Stimulated activated naive CD8-positive, alpha-beta T cell treated with anti-CD3 and anti-CD28 coated beads, Interleukin-15, Interleukin-2, amounts not matched to agents 100 ng/mL and 50 ng/mL, for 24 hours (primary cell): Measurements from ENCODE around the gene TARDBP.

Source experiments
- H3K27ac Mint-ChIP-seq: one replicate; pipeline ENCODE4 v1.8.0; 2021; ENCODE audit warnings: mild to moderate bottlenecking, mixed read lengths
- H3K27me3 Mint-ChIP-seq: one replicate; pipeline ENCODE4 v1.8.0; 2021; ENCODE audit warnings: mixed read lengths
- H3K36me3 Mint-ChIP-seq: one replicate; pipeline ENCODE4 v1.8.0; 2021; ENCODE audit warnings: low read depth, mixed read lengths
- H3K4me1 Mint-ChIP-seq: one replicate; pipeline ENCODE4 v1.8.0; 2021; ENCODE audit warnings: low read depth, mixed read lengths
- H3K4me3 Mint-ChIP-seq: one replicate; pipeline ENCODE4 v1.8.0; 2021; ENCODE audit warnings: mild to moderate bottlenecking, mixed read lengths
- H3K9me3 Mint-ChIP-seq: one replicate; pipeline ENCODE4 v1.8.0; 2021; ENCODE audit warnings: mixed read lengths

The TARDBP gene

GRCh38 chr1:11012260-11013159 lies at the start of gene TARDBP:
Gene TARDBP, plus strand, starts transcription at chr1:11012654. Its CDS starts 1,074 bp downstream, at chr1:11013728.
- Mint-ChIP-seq H3K4me3 (peak within 1 kb of the TSS; percentile 92), H3K4me1 (peaks cover 30% of the 10 kb centered on the region), H3K9me3 (no peaks in the 10 kb centered on the region), H3K27me3 (no peaks in the 10 kb centered on the region), H3K36me3 (peaks cover 33% of the 10 kb centered on the region), H3K27ac (peak within 1 kb of the TSS; percentile 99)

GRCh38 chr1:10965546-10966226 lies 46.8 kb upstream of the TARDBP start:
- Mint-ChIP-seq H3K27ac (peak overlapping the region; percentile 74), H3K4me1 (peaks cover 24% of the 10 kb centered on the region), H3K9me3 (no peaks in the 10 kb centered on the region), H3K36me3 (no peaks in the 10 kb centered on the region), H3K4me3 (no peak overlapping the region), H3K27me3 (peaks cover 24% of the 10 kb centered on the region)

- peaks cover 24% of the 10 kb centered on the region for H3K4me1 Mint-ChIP-seq
- no peak overlapping the region for H3K27ac Mint-ChIP-seq
- no peaks in the 10 kb centered on the region for H3K36me3 Mint-ChIP-seq
- no peak overlapping the region for H3K4me3 Mint-ChIP-seq
- peaks cover 16% of the 10 kb centered on the region for H3K27me3 Mint-ChIP-seq
- no peaks in the 10 kb centered on the region for H3K9me3 Mint-ChIP-seq
Measured at GRCh38 chr1:10967090-10967489, 45.4 kb upstream of the TARDBP start.

GRCh38 chr1:10968411-10968826 lies 44.0 kb upstream of the TARDBP start:
- H3K9me3 Mint-ChIP-seq, result no peaks in the 10 kb centered on the region
- peaks cover 15% of the 10 kb centered on the region for H3K27me3 Mint-ChIP-seq
- peaks cover 24% of the 10 kb centered on the region for H3K4me1 Mint-ChIP-seq
- H3K27ac Mint-ChIP-seq, result no peak overlapping the region
- no peak overlapping the region for H3K4me3 Mint-ChIP-seq
- no peaks in the 10 kb centered on the region for H3K36me3 Mint-ChIP-seq

- Mint-ChIP-seq H3K9me3 (no peaks in the 10 kb centered on the region), H3K27ac (no peak overlapping the region), H3K4me3 (no peak overlapping the region), H3K27me3 (peaks cover 7% of the 10 kb centered on the region), H3K4me1 (peaks cover 19% of the 10 kb centered on the region), H3K36me3 (no peaks in the 10 kb centered on the region)
Measured at GRCh38 chr1:10969267-10969970, 43.0 kb upstream of the TARDBP start.

- Mint-ChIP-seq H3K27ac (no peak overlapping the region), H3K36me3 (no peaks in the 10 kb centered on the region), H3K4me3 (no peak overlapping the region), H3K9me3 (no peaks in the 10 kb centered on the region), H3K27me3 (peaks cover 7% of the 10 kb centered on the region), H3K4me1 (peaks cover 13% of the 10 kb centered on the region)
Measured at GRCh38 chr1:10969971-10970332, 42.5 kb upstream of the TARDBP start.

GRCh38 chr1:10973552-10973951 lies 38.9 kb upstream of the TARDBP start:
- H3K27me3 Mint-ChIP-seq, result peaks cover 7% of the 10 kb centered on the region
- H3K9me3 Mint-ChIP-seq, result no peaks in the 10 kb centered on the region
- H3K36me3 Mint-ChIP-seq, result no peaks in the 10 kb centered on the region
- H3K27ac Mint-ChIP-seq, result no peak overlapping the region
- no peak overlapping the region for H3K4me3 Mint-ChIP-seq
- H3K4me1 Mint-ChIP-seq, result no peaks in the 10 kb centered on the region

- H3K27ac Mint-ChIP-seq, result no peak overlapping the region
Measured at GRCh38 chr1:10973956-10974881, 38.2 kb upstream of the TARDBP start.

GRCh38 chr1:10975567-10976326 lies 36.7 kb upstream of the TARDBP start:
- no peak overlapping the region for H3K4me3 Mint-ChIP-seq
- H3K36me3 Mint-ChIP-seq, result no peaks in the 10 kb centered on the region
- no peaks in the 10 kb centered on the region for H3K4me1 Mint-ChIP-seq
- no peaks in the 10 kb centered on the region for H3K9me3 Mint-ChIP-seq
- peaks cover 20% of the 10 kb centered on the region for H3K27me3 Mint-ChIP-seq
- no peak overlapping the region for H3K27ac Mint-ChIP-seq

More at GRCh38 chr1:10973956-10974881, 38.2 kb upstream of the TARDBP start:
- Mint-ChIP-seq H3K9me3 (no peaks in the 10 kb centered on the region), H3K27me3 (peaks cover 12% of the 10 kb centered on the region), H3K36me3 (no peaks in the 10 kb centered on the region), H3K4me1 (no peaks in the 10 kb centered on the region), H3K4me3 (no peak overlapping the region)

- Mint-ChIP-seq H3K36me3 (no peaks in the 10 kb centered on the region), H3K27me3 (peaks cover 34% of the 10 kb centered on the region), H3K27ac (no peak overlapping the region), H3K9me3 (no peaks in the 10 kb centered on the region), H3K4me3 (no peak overlapping the region), H3K4me1 (no peaks in the 10 kb centered on the region)
Measured at GRCh38 chr1:10978719-10979118, 33.7 kb upstream of the TARDBP start.

- Mint-ChIP-seq H3K4me1 (no peaks in the 10 kb centered on the region), H3K27ac (no peak overlapping the region), H3K4me3 (no peak overlapping the region), H3K27me3 (peaks cover 34% of the 10 kb centered on the region), H3K36me3 (no peaks in the 10 kb centered on the region), H3K9me3 (no peaks in the 10 kb centered on the region)
Measured at GRCh38 chr1:10979483-10979920, 33.0 kb upstream of the TARDBP start.

GRCh38 chr1:10980094-10980577 lies 32.3 kb upstream of the TARDBP start:
- Mint-ChIP-seq H3K9me3 (no peaks in the 10 kb centered on the region), H3K4me3 (no peak overlapping the region), H3K4me1 (no peaks in the 10 kb centered on the region), H3K27ac (no peak overlapping the region), H3K27me3 (peaks cover 34% of the 10 kb centered on the region), H3K36me3 (no peaks in the 10 kb centered on the region)

GRCh38 chr1:10980841-10981727 lies 31.4 kb upstream of the TARDBP start:
- H3K36me3 Mint-ChIP-seq, result no peaks in the 10 kb centered on the region
- peaks cover 7% of the 10 kb centered on the region for H3K4me1 Mint-ChIP-seq
- no peak overlapping the region for H3K4me3 Mint-ChIP-seq
- peaks cover 34% of the 10 kb centered on the region for H3K27me3 Mint-ChIP-seq
- H3K9me3 Mint-ChIP-seq, result no peaks in the 10 kb centered on the region
- no peak overlapping the region for H3K27ac Mint-ChIP-seq
